ENCODE results near the gene USP32. TPM values are rescaled to one million over a fixed set of nuclear protein-coding genes. Genes with fewer than 3 reads are reported as not detected.

USP32 gene
- total and polyA plus RNA-seq, 2 of the 8 experiments (the other 6 are each of a cell fraction or from before 2014, with no cell fraction given): 29.6 to 112 TPM

DNA sequence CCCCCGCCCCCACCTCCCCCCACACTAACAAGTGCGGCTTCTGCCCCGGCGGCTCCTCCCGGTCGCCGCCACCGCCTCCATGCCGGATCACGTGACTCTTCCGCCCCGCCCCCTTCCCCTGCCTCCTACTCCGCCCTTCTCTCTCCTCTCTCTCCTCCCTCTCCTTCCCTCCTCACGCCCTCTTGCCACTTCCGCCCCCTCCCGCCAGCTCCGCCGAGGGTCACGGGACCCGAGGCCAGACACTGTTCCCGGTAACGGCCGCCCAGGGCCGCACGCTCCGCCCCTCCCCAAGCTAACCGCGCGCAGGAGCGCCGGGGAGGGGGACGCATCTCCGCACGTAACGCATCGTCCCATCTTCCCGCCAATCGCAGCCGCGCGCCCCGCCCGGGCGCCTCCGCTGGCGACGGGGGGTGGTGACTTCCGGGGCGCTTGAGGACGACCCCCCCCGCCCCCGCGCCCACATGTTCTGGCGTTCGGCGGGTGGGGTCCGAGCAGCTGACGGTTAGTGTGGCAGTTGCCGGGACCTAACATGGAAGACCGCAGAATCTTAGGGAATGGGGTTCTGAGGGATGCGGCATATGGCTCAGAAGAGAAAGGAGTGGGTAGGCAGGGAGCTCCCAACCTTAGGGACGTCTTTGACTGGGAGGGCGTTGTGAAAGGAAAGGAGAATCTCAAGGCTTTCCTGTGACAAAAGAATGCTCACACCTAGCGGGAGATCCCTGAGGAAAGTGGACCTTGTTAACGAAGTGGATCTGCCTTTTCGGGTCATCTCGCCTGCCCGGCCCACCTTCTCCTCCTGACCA lies at the start of gene USP32 (continued):
- TF ChIP-seq SUZ12 (IDR thresholded peaks at IDR 0.05; ENCODE audit: low read length) (no peak), TEAD4 (IDR thresholded peaks at IDR 0.05; ENCODE audit: low read depth, low read length) (no peak), NRF1 (IDR thresholded peaks at IDR 0.05; ENCODE audit: low read depth, low read length) (no peak), SIX5 (IDR thresholded peaks at IDR 0.05; ENCODE audit: low read depth, low read length) (no peak)
